Stomach (tissue), 9 donors: ENCODE measurements around the gene SRPK3. TPM values are rescaled to one million over a fixed set of nuclear protein-coding genes. Genes with fewer than 3 reads are reported as not detected.

Source experiments
- DNase-seq, 2 donors: peaks; one replicate each; pipeline versions ENCODE4 v3.0.0 to v3.0.0-alpha.2; 2013 to 2019
- H3K27ac ChIP-seq, 5 donors: fragments of 200-600 bp in 4 of 5; sonication (generic) in 4 of 5; one replicate each; pipeline ENCODE4 v1.5.1; 2013 to 2019; ENCODE audit warnings: mild to moderate bottlenecking in 1 of 5, moderate library complexity in 1 of 5
- H3K27me3 ChIP-seq, 3 donors: fragments of 200-600 bp; sonication (generic); one replicate each; pipeline ENCODE4 v1.5.1; 2017 to 2019; ENCODE audit warnings: mixed run types in 1 of 3
- H3K36me3 ChIP-seq, 4 donors: fragments of 200-600 bp; sonication (generic); 1 replicate in 3 of 4; 2 replicates in 1 of 4; pipeline ENCODE4 v1.5.1; 2016 to 2019
- H3K4me1 ChIP-seq, 4 donors: fragments of 200-600 bp; sonication (generic); one replicate each; pipeline ENCODE4 v1.5.1; 2016 to 2019
- H3K4me3 ChIP-seq, 4 donors: fragments of 200-600 bp; sonication (generic) in 3 of 4; one replicate each; pipeline ENCODE4 v1.5.1; 2016 to 2019; ENCODE audit warnings: mild to moderate bottlenecking in 1 of 4
- H3K9me3 ChIP-seq, 4 donors: fragments of 200-600 bp; sonication (generic); one replicate each; pipeline ENCODE4 v1.5.1; 2016 to 2019
- EP300 ChIP-seq: sonication (generic); formaldehyde crosslinking; IDR thresholded peaks from one replicate; pipeline ENCODE4 v1.6.1; 2017; ENCODE audit warnings: antibody characterized with exemption
- POLR2A ChIP-seq, 4 donors: fragments of 450-650 bp; IDR thresholded peaks; one replicate each; pipeline ENCODE4 v1.6.1; 2016; ENCODE audit warnings: antibody characterized with exemption in 4 of 4, control low read depth in 2 of 4, mild to moderate bottlenecking in 1 of 4, moderate library complexity in 1 of 4
- POLR2AphosphoS5 ChIP-seq, 3 donors: sonication (generic); formaldehyde crosslinking; IDR thresholded peaks; one replicate each; pipeline ENCODE4 v1.6.1; 2016; ENCODE audit warnings: antibody characterized with exemption in 3 of 3
- WGBS, 5 donors: extraction: QIAGEN DNeasy Blood & Tissue Kit in 3 of 5; methylation state at CpG; one replicate each; pipeline versions ENCODE4 v1.1.5 to v1.1.7; 2013 to 2018; 5-methylcytosine and 5-hydroxymethylcytosine counted together
- intact Hi-C: fragments of 100-400 bp; cut with DNase I; formaldehyde crosslinking; loops from one replicate; pipeline ENCODE4 v1.15.1; 2023; ENCODE audit warnings: low total_unique reads
- polyA plus RNA-seq, 3 donors: library from polyadenylated mRNA; stranded (reverse); fragments of 200-250 nt; gene quantifications; one replicate each; pipeline ENCODE4 v1.2.3, GENCODE V29; 2013
- total RNA-seq, 5 donors: library from RNA; depleted of rRNA; stranded (reverse); fragments of >200 nt; gene quantifications; one replicate each; pipeline versions ENCODE4 v1.1.0 to v1.2.3, GENCODE V29; 2014 to 2016
- TF ChIP-seq, protein P1 (sequence below), 7 experiments: fragments of 450-650 bp in 4 of 7; fragments of 200-600 bp in 3 of 7; sonication (generic) in 3 of 7; IDR thresholded peaks; one replicate each; pipeline ENCODE4 v1.5.1; 2016 to 2019; ENCODE audit warnings: antibody characterized with exemption in 7 of 7, control low read depth in 2 of 7, mild to moderate bottlenecking in 1 of 7
- donor health status: healthy with polysubstance abuse.
- donor health status: Bipolar disorder and iron deficiency.
- donor health status: healthy.

The SRPK3 gene
- total and polyA plus RNA-seq, 8 donors, result 0.35 to 3.6 (median 1.3) TPM; not detected in 2

DNA sequence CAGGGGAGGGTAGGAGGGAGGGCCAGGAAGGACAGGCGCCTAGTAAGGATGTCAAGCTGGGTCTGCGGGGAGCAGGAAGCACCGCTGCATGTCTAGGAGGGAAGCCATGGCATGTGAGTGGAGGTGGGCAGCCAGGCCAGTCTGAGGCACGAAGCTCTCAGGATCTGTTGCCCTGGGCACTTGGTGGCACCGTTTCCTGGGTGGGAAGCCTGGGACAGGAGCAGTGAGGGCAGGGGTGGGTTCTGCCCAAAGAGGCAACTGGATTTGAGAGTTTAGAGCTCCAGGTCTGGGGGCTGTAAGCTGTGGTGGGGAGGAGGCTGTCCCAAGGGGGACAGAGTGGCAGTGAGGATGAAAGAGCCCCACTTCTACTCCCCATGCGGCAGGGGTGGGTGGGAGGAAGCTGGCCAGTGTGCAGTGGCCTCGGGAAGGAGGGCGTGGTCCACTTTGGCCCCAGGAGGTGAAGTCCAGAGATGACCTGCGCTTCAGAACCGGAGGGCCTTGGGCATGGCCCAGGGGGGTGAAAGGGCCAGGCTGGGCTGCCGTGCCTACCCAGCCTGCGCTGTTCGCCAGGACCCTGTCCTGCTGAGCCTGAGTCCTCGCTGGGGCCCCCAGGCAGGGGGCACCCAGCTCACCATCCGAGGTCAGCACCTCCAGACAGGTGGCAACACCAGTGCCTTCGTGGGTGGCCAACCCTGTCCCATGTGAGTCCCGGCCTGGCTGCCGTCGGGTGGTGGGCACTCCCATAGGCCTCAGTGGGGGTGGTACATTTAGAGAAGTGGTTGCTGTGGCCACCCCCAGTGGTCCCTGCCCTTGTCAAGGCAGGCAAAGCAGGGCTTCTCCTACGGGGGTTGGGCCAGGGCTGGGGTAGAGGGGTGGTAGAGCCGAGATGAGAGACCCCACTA lies 8.3 kb upstream of the SRPK3 start:
- Histone ChIP-seq H3K27me3 (peaks cover 0 to 5% (median 0%) of the 10 kb centered on the region in 3 donors), H3K27ac (no peak overlapping the region), H3K36me3 (peaks cover 0 to 67% (median 10%) of the 10 kb centered on the region in 4 donors), H3K4me1 (no peaks in the 10 kb centered on the region), H3K4me3 (no peak overlapping the region), H3K9me3 (no peaks in the 10 kb centered on the region)
- no peak for DNase-seq
- intact Hi-C loops, result no loop called here
- TF ChIP-seq EP300, result no peak
- no peak for TF ChIP-seq POLR2AphosphoS5 (IDR thresholded peaks at IDR 0.05)
- TF ChIP-seq POLR2A (IDR thresholded peaks at IDR 0.05), result no peak
- TF ChIP-seq, protein P1, sequence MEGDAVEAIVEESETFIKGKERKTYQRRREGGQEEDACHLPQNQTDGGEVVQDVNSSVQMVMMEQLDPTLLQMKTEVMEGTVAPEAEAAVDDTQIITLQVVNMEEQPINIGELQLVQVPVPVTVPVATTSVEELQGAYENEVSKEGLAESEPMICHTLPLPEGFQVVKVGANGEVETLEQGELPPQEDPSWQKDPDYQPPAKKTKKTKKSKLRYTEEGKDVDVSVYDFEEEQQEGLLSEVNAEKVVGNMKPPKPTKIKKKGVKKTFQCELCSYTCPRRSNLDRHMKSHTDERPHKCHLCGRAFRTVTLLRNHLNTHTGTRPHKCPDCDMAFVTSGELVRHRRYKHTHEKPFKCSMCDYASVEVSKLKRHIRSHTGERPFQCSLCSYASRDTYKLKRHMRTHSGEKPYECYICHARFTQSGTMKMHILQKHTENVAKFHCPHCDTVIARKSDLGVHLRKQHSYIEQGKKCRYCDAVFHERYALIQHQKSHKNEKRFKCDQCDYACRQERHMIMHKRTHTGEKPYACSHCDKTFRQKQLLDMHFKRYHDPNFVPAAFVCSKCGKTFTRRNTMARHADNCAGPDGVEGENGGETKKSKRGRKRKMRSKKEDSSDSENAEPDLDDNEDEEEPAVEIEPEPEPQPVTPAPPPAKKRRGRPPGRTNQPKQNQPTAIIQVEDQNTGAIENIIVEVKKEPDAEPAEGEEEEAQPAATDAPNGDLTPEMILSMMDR (IDR thresholded peaks at IDR 0.05), result no peak
- WGBS, 5 donors, result 76 to 87% (median 80%) methylated on average over 7 to 21 of the region's 21 CpGs

DNA sequence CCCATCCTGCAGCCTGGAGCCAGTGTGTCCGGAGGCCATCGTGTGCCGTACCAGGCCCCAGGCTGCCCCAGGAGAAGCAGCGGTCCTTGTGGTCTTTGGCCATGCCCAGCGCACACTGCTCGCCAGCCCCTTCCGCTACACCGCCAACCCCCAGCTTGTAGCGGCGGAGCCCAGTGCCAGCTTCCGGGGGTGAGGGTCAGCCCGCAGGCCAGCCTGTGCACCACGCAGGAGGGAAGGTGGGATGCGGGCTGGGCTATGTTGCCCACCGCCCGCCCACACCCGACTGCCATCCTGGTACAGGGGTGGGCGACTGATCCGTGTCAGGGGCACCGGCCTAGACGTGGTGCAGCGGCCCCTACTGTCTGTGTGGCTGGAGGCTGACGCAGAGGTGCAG lies 7.6 kb upstream of the SRPK3 start:
- no peaks in the 10 kb centered on the region for H3K4me1 ChIP-seq
- no peak overlapping the region for H3K4me3 ChIP-seq
- 93 to 98% (median 94%) methylated on average over 15 to 23 of the region's 23 CpGs for WGBS, 5 donors
- no peaks in the 10 kb centered on the region for H3K9me3 ChIP-seq
- DNase-seq, result no peak
- TF ChIP-seq POLR2AphosphoS5 (IDR thresholded peaks at IDR 0.05) (no peak), POLR2A (IDR thresholded peaks at IDR 0.05) (no peak), EP300 (no peak)
- TF ChIP-seq, protein P1 (IDR thresholded peaks at IDR 0.05), result no peak
- H3K36me3 ChIP-seq, result peaks cover 0 to 69% (median 12%) of the 10 kb centered on the region in 4 donors
- intact Hi-C loops, result no loop called here
- no peak overlapping the region for H3K27ac ChIP-seq
- H3K27me3 ChIP-seq, result peaks cover 0 to 5% (median 0%) of the 10 kb centered on the region in 3 donors

DNA sequence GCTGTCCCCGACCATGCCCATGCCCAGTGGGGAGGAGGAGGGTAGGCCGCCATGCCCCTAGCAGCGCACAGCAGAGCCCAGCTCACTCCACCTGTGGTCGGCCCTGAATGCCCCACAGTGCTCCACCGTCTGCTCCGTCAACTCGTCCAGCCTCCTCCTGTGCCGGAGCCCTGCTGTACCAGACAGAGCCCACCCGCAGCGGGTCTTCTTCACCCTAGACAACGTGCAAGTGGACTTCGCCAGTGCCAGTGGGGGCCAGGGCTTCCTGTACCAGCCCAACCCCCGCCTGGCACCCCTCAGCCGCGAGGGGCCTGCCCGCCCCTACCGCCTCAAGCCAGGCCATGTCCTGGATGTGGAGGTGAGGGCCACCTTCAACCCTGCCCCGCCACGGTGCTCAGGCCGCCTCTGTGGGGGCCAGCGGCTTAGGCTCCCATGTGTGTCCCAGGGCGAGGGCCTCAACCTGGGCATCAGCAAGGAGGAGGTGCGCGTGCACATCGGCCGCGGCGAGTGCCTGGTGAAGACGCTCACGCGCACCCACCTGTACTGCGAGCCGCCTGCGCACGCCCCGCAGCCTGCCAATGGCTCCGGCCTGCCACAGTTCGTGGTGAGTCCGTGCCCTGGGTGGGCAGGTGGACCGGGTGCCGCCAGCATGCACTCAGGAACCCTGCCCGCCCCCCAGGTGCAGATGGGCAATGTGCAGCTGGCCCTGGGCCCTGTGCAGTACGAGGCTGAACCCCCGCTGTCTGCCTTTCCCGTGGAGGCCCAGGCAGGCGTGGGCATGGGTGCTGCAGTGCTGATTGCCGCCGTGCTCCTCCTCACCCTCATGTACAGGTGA lies 6.9 kb upstream of the SRPK3 start:
- DNase-seq, result no peak
- H3K4me3 ChIP-seq, result no peak overlapping the region
- H3K36me3 ChIP-seq, result peaks cover 0 to 69% (median 12%) of the 10 kb centered on the region in 4 donors
- TF ChIP-seq POLR2AphosphoS5 (IDR thresholded peaks at IDR 0.05), result no peak
- TF ChIP-seq, protein P1 (IDR thresholded peaks at IDR 0.05), result no peak
- no peak for TF ChIP-seq EP300
- TF ChIP-seq POLR2A (IDR thresholded peaks at IDR 0.05), result no peak
- no peaks in the 10 kb centered on the region for H3K9me3 ChIP-seq
- H3K27ac ChIP-seq, result no peak overlapping the region
- H3K4me1 ChIP-seq, result no peaks in the 10 kb centered on the region
- intact Hi-C loops, result no loop called here
- peaks cover 0 to 5% (median 0%) of the 10 kb centered on the region in 3 donors for H3K27me3 ChIP-seq
- 88 to 97% (median 94%) methylated on average over 26 to 48 of the region's 48 CpGs for WGBS, 5 donors

DNA sequence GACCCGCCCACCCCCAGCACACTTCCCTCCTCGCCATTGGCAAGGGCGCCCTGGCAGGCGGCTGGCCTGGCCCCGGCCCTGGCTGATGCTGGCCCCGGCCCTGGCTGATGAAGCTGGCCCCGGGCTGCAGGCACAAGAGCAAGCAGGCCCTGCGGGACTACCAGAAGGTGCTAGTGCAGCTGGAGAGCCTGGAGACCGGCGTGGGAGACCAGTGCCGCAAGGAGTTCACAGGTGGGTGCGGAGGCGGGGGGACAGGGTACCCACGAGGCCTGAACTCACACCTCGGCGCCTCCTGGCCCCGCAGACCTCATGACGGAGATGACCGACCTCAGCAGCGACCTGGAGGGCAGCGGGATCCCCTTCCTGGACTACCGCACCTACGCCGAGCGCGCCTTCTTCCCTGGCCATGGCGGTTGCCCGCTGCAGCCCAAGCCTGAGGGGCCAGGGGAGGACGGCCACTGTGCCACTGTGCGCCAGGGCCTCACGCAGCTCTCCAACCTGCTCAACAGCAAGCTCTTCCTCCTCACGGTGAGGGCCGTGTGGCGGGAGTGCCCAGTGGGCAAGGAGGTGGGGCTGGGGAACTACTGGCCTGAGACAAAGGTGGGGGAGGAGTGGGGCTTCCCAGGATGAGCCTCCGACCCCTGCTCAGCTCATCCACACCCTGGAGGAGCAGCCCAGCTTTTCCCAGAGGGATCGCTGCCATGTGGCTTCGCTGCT lies 6.1 kb upstream of the SRPK3 start:
- TF ChIP-seq, protein P1 (IDR thresholded peaks at IDR 0.05), result no peak
- TF ChIP-seq EP300, result no peak
- TF ChIP-seq POLR2A (IDR thresholded peaks at IDR 0.05), result no peak
- no peak for TF ChIP-seq POLR2AphosphoS5 (IDR thresholded peaks at IDR 0.05)
- Histone ChIP-seq H3K4me3 (no peak overlapping the region), H3K9me3 (no peaks in the 10 kb centered on the region), H3K27me3 (peaks cover 0 to 5% (median 0%) of the 10 kb centered on the region in 3 donors), H3K36me3 (peaks cover 0 to 69% (median 12%) of the 10 kb centered on the region in 4 donors), H3K27ac (no peak overlapping the region), H3K4me1 (no peaks in the 10 kb centered on the region)
- intact Hi-C loops, result no loop called here
- WGBS, 5 donors, result 90 to 93% (median 92%) methylated on average over 15 to 37 of the region's 37 CpGs
- DNase-seq, result no peak
